Bronchial epithelial cell (primary cell): Measurements from ENCODE around the gene TEX38. TPM values are rescaled to one million over a fixed set of nuclear protein-coding genes. Genes with fewer than 3 reads are reported as not detected.

Experiments used
- DNase-seq: peaks from one replicate; pipeline ENCODE4 v3.0.0-alpha.2; 2010; ENCODE audit warnings: low read depth
- FAIRE-seq: peaks from 2 replicates; lab custom pipeline; 2011; peaks lifted over from hg19 to GRCh38; lab: Jason Lieb, UNC
- H3K27me3 ChIP-seq: 2 replicates; pipeline ENCODE4 v1.5.1; 2011; ENCODE audit warnings: low read length; ENCODE audit not compliant: control insufficient read depth, insufficient read depth
- H3K36me3 ChIP-seq: 2 replicates; pipeline ENCODE4 v1.5.1; 2011; ENCODE audit warnings: low read length; ENCODE audit not compliant: control insufficient read depth, insufficient read depth
- H3K4me3 ChIP-seq: 2 replicates; pipeline ENCODE4 v1.5.1; 2011; ENCODE audit warnings: mild to moderate bottlenecking, low read depth, low read length, control low read depth
- CTCF ChIP-seq: IDR thresholded peaks from 2 replicates; pipeline ENCODE4 v1.5.1; 2011; ENCODE audit warnings: mild to moderate bottlenecking, moderate library complexity, low read length, control low read depth, inconsistent platforms; ENCODE audit not compliant: insufficient read depth, severe bottlenecking
- total RNA-seq: library from RNA; depleted of rRNA; stranded (reverse); fragments of >200 nt; gene quantifications from 2 replicates; pipeline ENCODE4 v1.2.1, GENCODE V29; 2014

TEX38 gene
- total RNA-seq, 1 donor from 2014 or later, result not detected

GRCh38 chr1:46703927-46704641 lies 32.4 kb downstream of the TEX38 start:
- no peak for TF ChIP-seq CTCF
- Histone ChIP-seq H3K27me3 (no peaks in the 10 kb centered on the region), H3K4me3 (no peak overlapping the region), H3K36me3 (peaks cover 11% of the 10 kb centered on the region)
- no peak for DNase-seq
- FAIRE-seq, result no peak

- TF ChIP-seq CTCF, result no peak
- DNase-seq (peak; percentile 69), FAIRE-seq (no peak)
- Histone ChIP-seq H3K36me3 (peaks cover 11% of the 10 kb centered on the region), H3K27me3 (no peaks in the 10 kb centered on the region), H3K4me3 (no peak overlapping the region)
Measured at GRCh38 chr1:46705408-46705807, 33.8 kb downstream of the TEX38 start.

GRCh38 chr1:46708121-46708520 lies 36.5 kb downstream of the TEX38 start:
- TF ChIP-seq CTCF, result no peak
- Histone ChIP-seq H3K36me3 (peaks cover 8% of the 10 kb centered on the region), H3K27me3 (no peaks in the 10 kb centered on the region), H3K4me3 (no peak overlapping the region)
- DNase-seq (no peak), FAIRE-seq (no peak)

GRCh38 chr1:46714976-46715375 lies 43.3 kb downstream of the TEX38 start:
- no peak for TF ChIP-seq CTCF
- FAIRE-seq, result no peak
- Histone ChIP-seq H3K4me3 (no peak overlapping the region), H3K36me3 (peaks cover 9% of the 10 kb centered on the region), H3K27me3 (no peaks in the 10 kb centered on the region)
- DNase-seq, result peak; percentile 22

GRCh38 chr1:46717654-46718053 lies 46.0 kb downstream of the TEX38 start:
- FAIRE-seq, result no peak
- peak overlapping the region; percentile 90 for H3K4me3 ChIP-seq

More at GRCh38 chr1:46717654-46718053, 46.0 kb downstream of the TEX38 start:
- DNase-seq, result no peak
- no peak for TF ChIP-seq CTCF
- Histone ChIP-seq H3K36me3 (peaks cover 8% of the 10 kb centered on the region), H3K27me3 (no peaks in the 10 kb centered on the region)
